Spleen (tissue), 11 donors: ENCODE data around the gene PRKCA. TPM values are rescaled to one million over a fixed set of nuclear protein-coding genes. Genes with fewer than 3 reads are reported as not detected.

ENCODE experiments used
- DNase-seq: peaks from one replicate; pipeline ENCODE4 v3.0.0-alpha.2; 2020
- H3K27ac ChIP-seq, 8 donors: fragments of 200-600 bp; sonication (generic) in 7 of 8; 1 replicate in 4 of 8; 2 replicates in 4 of 8; pipeline versions ENCODE4 v1.5.0 to v1.8.0; 2016 to 2021; ENCODE audit warnings: inconsistent platforms in 4 of 8, mild to moderate bottlenecking in 4 of 8, moderate library complexity in 1 of 8
- H3K27me3 ChIP-seq, 7 donors: fragments of 200-600 bp; sonication (generic) in 6 of 7; replicated peaks in 1 of 7; 1 replicate in 4 of 7; 2 replicates in 3 of 7; pipeline versions ENCODE4 v1.5.0 to v1.8.0; 2016 to 2021; ENCODE audit warnings: inconsistent platforms in 3 of 7, mild to moderate bottlenecking in 1 of 7
- H3K36me3 ChIP-seq, 6 donors: fragments of 200-600 bp; sonication (generic) in 5 of 6; 1 replicate in 4 of 6; 2 replicates in 2 of 6; pipeline versions ENCODE4 v1.5.0 to v1.8.0; 2016 to 2021; ENCODE audit warnings: inconsistent platforms in 2 of 6
- H3K4me1 ChIP-seq, 6 donors: fragments of 200-600 bp; sonication (generic) in 5 of 6; 1 replicate in 3 of 6; 2 replicates in 3 of 6; pipeline versions ENCODE4 v1.5.0 to v1.8.0; 2016 to 2021; ENCODE audit warnings: inconsistent platforms in 3 of 6
- H3K4me3 ChIP-seq, 8 donors: fragments of 200-600 bp; sonication (generic) in 7 of 8; 1 replicate in 4 of 8; 2 replicates in 4 of 8; pipeline versions ENCODE4 v1.5.0 to v1.8.0; 2016 to 2021; ENCODE audit warnings: inconsistent platforms in 4 of 8, mild to moderate bottlenecking in 4 of 8, moderate library complexity in 2 of 8
- H3K9me3 ChIP-seq, 8 donors: fragments of 200-600 bp; sonication (generic) in 7 of 8; 1 replicate in 4 of 8; 2 replicates in 4 of 8; pipeline versions ENCODE4 v1.5.0 to v1.8.0; 2016 to 2021; ENCODE audit warnings: inconsistent platforms in 4 of 8
- CTCF ChIP-seq, 11 experiments: fragments of 200-600 bp in 7 of 11; fragments of 450-650 bp in 4 of 11; sonication (generic) in 4 of 11; IDR thresholded peaks in 8 of 11; conservative IDR thresholded peaks in 3 of 11; 1 replicate in 7 of 11; 2 replicates in 4 of 11; pipeline versions ENCODE4 v1.4.0 to v1.8.0; 2016 to 2021; ENCODE audit warnings: antibody characterized with exemption in 11 of 11, inconsistent platforms in 4 of 11, mild to moderate bottlenecking in 1 of 11
- POLR2A ChIP-seq, 3 donors: fragments of 450-650 bp; IDR thresholded peaks; one replicate each; pipeline ENCODE4 v1.5.1; 2017; ENCODE audit warnings: antibody characterized with exemption in 3 of 3, mild to moderate bottlenecking in 1 of 3
- POLR2AphosphoS5 ChIP-seq, 3 donors: sonication (generic); formaldehyde crosslinking; IDR thresholded peaks; one replicate each; pipeline ENCODE4 v1.5.1; 2017; ENCODE audit warnings: antibody characterized with exemption in 3 of 3
- WGBS, 5 donors: extraction: QIAGEN DNeasy Blood & Tissue Kit in 3 of 5; methylation state at CpG; one replicate each; pipeline versions ENCODE4 v1.1.5 to v1.1.7; 2013 to 2018; 5-methylcytosine and 5-hydroxymethylcytosine counted together
- intact Hi-C: fragments of 100-400 bp; cut with DNase I; formaldehyde crosslinking; loops from one replicate; pipeline ENCODE4 v1.15.0; 2023; ENCODE audit warnings: low total_unique reads
- polyA plus RNA-seq, 3 donors: library from polyadenylated mRNA; stranded (reverse); fragments of 200-250 nt; gene quantifications; one replicate each; pipeline ENCODE4 v1.2.1, GENCODE V29; 2013
- total RNA-seq, 7 donors: library from RNA; depleted of rRNA in 3 of 7; stranded (reverse); fragments of >200 nt in 3 of 7; fragmentation: NEBNext Ultra II Directional in 4 of 7; extraction: Animal tissue kit (Norgen Biotek cat#: 25700) in 4 of 7; gene quantifications; one replicate each; pipeline versions ENCODE4 v1.1.0 to v1.2.1, GENCODE V29; 2016 to 2021
- donor health status: healthy with polysubstance abuse.
- donor health status: DM: no; HTN: no; CAD: no; lungs with moderate emphysema.
- donor health status: DM: no; HTN: no; CAD: no.
- donor health status: Bipolar disorder and iron deficiency.
- donor health status: healthy.
- donor health status: DM: no; HTN: no; CAD: no.
- donor health status: DM: yes; HTN: yes; CAD: no.

The PRKCA gene
- total and polyA plus RNA-seq, 10 donors: 1.7 to 59.7 (median 31.2) TPM

- intact Hi-C loops: no loop called here
- no peak for DNase-seq
- 63 to 71% (median 65%) methylated on average over 14 to 15 of the region's 15 CpGs for WGBS, 5 donors
- Histone ChIP-seq H3K27me3 (no peaks in the 10 kb centered on the region), H3K36me3 (no peaks in the 10 kb centered on the region), H3K4me3 (no peak overlapping the region), H3K4me1 (peaks cover 12 to 53% (median 30%) of the 10 kb centered on the region in 6 donors), H3K9me3 (no peaks in the 10 kb centered on the region), H3K27ac (peak overlapping the region in 7 of 8 donors; percentile 45 to 75 (median 61))
- TF ChIP-seq POLR2AphosphoS5 (IDR thresholded peaks at IDR 0.05): peak in 2 of 3 donors; percentile 43 to 62
- no peak for TF ChIP-seq POLR2A (IDR thresholded peaks at IDR 0.05)
- no peak for TF ChIP-seq CTCF (IDR thresholded peaks at IDR 0.05 in 8 of 11, conservative IDR thresholded peaks at IDR 0.05 in 3 of 11)
Measured at GRCh38 chr17:66580184-66580955, 278.0 kb downstream of the PRKCA start.

GRCh38 chr17:66580956-66581391 lies 278.6 kb downstream of the PRKCA start:
- DNase-seq: no peak

GRCh38 chr17:66582373-66583111 lies 280.1 kb downstream of the PRKCA start:
- Histone ChIP-seq H3K9me3 (no peaks in the 10 kb centered on the region), H3K36me3 (no peaks in the 10 kb centered on the region), H3K4me3 (no peak overlapping the region), H3K27ac (peak overlapping the region in 3 of 8 donors; percentile 40 to 66 (median 41)), H3K4me1 (peaks cover 12 to 52% (median 30%) of the 10 kb centered on the region in 6 donors), H3K27me3 (no peaks in the 10 kb centered on the region)
- intact Hi-C loops: no loop called here
- DNase-seq: no peak
- 91 to 95% (median 93%) methylated on average over 5 of the region's 5 CpGs for WGBS, 5 donors
- no peak for TF ChIP-seq CTCF (IDR thresholded peaks at IDR 0.05 in 8 of 11, conservative IDR thresholded peaks at IDR 0.05 in 3 of 11)
- TF ChIP-seq POLR2AphosphoS5 (IDR thresholded peaks at IDR 0.05): no peak
- no peak for TF ChIP-seq POLR2A (IDR thresholded peaks at IDR 0.05)

More at GRCh38 chr17:66580956-66581391, 278.6 kb downstream of the PRKCA start:
- H3K36me3 ChIP-seq: no peaks in the 10 kb centered on the region
- intact Hi-C loops: no loop called here
- H3K4me3 ChIP-seq: no peak overlapping the region
- WGBS, 5 donors: 33 to 58% (median 47%) methylated on average over 3 of the region's 3 CpGs
- TF ChIP-seq POLR2A (IDR thresholded peaks at IDR 0.05): no peak
- TF ChIP-seq POLR2AphosphoS5 (IDR thresholded peaks at IDR 0.05): peak in 1 of 3 donors; percentile 25
- peak overlapping the region in 7 of 8 donors; percentile 45 to 75 (median 61) for H3K27ac ChIP-seq
- no peaks in the 10 kb centered on the region for H3K9me3 ChIP-seq
- H3K4me1 ChIP-seq: peaks cover 12 to 53% (median 30%) of the 10 kb centered on the region in 6 donors
- H3K27me3 ChIP-seq: no peaks in the 10 kb centered on the region

- intact Hi-C loops: no loop called here
- WGBS, 5 donors: 70 to 84% (median 82%) methylated on average over 4 of the region's 4 CpGs
- no peak for TF ChIP-seq POLR2AphosphoS5 (IDR thresholded peaks at IDR 0.05)
- no peak for TF ChIP-seq POLR2A (IDR thresholded peaks at IDR 0.05)
- H3K4me1 ChIP-seq: peaks cover 11 to 45% (median 29%) of the 10 kb centered on the region in 6 donors
- no peak overlapping the region for H3K4me3 ChIP-seq
- H3K27ac ChIP-seq: peak overlapping the region in 2 of 8 donors; percentile 40 to 66
- no peak for DNase-seq
- no peaks in the 10 kb centered on the region for H3K36me3 ChIP-seq
- no peaks in the 10 kb centered on the region for H3K27me3 ChIP-seq
- H3K9me3 ChIP-seq: no peaks in the 10 kb centered on the region
Measured at GRCh38 chr17:66583112-66583748, 280.8 kb downstream of the PRKCA start.
